Upper lobe of right lung (tissue), 1 donor: ENCODE measurements around the gene ROBO2. TPM values are rescaled to one million over a fixed set of nuclear protein-coding genes. Genes with fewer than 3 reads are reported as not detected.

Experiments used
- ATAC-seq: fragments of 200-7000 bp; cut with Tn5 transposase; one replicate; pipeline ENCODE4 v1.9.1; 2020; ENCODE audit warnings: mild to moderate bottlenecking, moderate library complexity
- DNase-seq: peaks from one replicate; pipeline ENCODE4 v3.0.0-alpha.2; 2020
- H3K27ac ChIP-seq: fragments of 200-600 bp; one replicate; pipeline ENCODE4 v1.8.0; 2022
- H3K27me3 ChIP-seq: fragments of 200-600 bp; one replicate; pipeline ENCODE4 v1.8.0; 2022; ENCODE audit warnings: mild to moderate bottlenecking
- H3K36me3 ChIP-seq: fragments of 200-600 bp; one replicate; pipeline ENCODE4 v1.8.0; 2022
- H3K4me1 ChIP-seq: fragments of 200-600 bp; one replicate; pipeline ENCODE4 v1.8.0; 2022
- H3K4me3 ChIP-seq: fragments of 200-600 bp; one replicate; pipeline ENCODE4 v1.8.0; 2022; ENCODE audit warnings: mild to moderate bottlenecking
- H3K9me3 ChIP-seq: fragments of 200-600 bp; one replicate; pipeline ENCODE4 v1.8.0; 2022
- intact Hi-C: fragments of 100-400 bp; cut with DNase I; formaldehyde crosslinking; loops from one replicate; pipeline ENCODE4 v1.11.0; 2022
- total RNA-seq: library from RNA; stranded (reverse); fragmentation: NEBNext Ultra II Directional; extraction: Animal tissue kit (Norgen Biotek cat#: 25700); gene quantifications from one replicate; pipeline ENCODE4 v1.2.1, GENCODE V29; 2021
- TF ChIP-seq, protein P1 (sequence below): fragments of 200-600 bp; IDR thresholded peaks from one replicate; pipeline ENCODE4 v1.8.0; 2022; ENCODE audit warnings: antibody characterized with exemption
- donor health status: DM: no; HTN: yes; CAD: no; lungs with severe emphysema.

Gene ROBO2
- total RNA-seq, 1 donor from 2014 or later: 27.1 TPM

DNA sequence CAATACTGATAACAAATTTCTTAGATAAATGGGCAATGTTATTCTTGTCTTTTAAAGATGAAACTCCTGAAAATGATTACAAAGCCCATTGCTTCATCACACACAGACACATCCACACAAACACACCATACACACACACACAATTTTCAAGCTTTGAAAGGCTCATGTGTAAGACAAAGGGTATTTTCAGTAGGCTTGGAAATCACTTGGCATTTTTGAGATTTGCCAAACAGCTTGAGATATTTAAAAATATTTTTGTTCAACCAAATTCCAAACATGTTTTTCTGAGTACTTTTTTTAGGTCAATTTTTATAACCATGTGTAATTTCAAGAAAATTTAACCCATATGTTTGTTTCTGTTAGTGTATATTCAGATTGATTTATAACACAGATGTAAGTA is 283.7 kb downstream of the ROBO2 start:
- H3K4me1 ChIP-seq: no peaks in the 10 kb centered on the region
- intact Hi-C loops: no loop called here
- DNase-seq (no peak), ATAC-seq (no peak)
- no peaks in the 10 kb centered on the region for H3K36me3 ChIP-seq
- H3K9me3 ChIP-seq: no peaks in the 10 kb centered on the region
- H3K4me3 ChIP-seq: no peak overlapping the region
- no peaks in the 10 kb centered on the region for H3K27me3 ChIP-seq
- no peak overlapping the region for H3K27ac ChIP-seq
- TF ChIP-seq, protein P1, sequence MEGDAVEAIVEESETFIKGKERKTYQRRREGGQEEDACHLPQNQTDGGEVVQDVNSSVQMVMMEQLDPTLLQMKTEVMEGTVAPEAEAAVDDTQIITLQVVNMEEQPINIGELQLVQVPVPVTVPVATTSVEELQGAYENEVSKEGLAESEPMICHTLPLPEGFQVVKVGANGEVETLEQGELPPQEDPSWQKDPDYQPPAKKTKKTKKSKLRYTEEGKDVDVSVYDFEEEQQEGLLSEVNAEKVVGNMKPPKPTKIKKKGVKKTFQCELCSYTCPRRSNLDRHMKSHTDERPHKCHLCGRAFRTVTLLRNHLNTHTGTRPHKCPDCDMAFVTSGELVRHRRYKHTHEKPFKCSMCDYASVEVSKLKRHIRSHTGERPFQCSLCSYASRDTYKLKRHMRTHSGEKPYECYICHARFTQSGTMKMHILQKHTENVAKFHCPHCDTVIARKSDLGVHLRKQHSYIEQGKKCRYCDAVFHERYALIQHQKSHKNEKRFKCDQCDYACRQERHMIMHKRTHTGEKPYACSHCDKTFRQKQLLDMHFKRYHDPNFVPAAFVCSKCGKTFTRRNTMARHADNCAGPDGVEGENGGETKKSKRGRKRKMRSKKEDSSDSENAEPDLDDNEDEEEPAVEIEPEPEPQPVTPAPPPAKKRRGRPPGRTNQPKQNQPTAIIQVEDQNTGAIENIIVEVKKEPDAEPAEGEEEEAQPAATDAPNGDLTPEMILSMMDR: no peak

DNA sequence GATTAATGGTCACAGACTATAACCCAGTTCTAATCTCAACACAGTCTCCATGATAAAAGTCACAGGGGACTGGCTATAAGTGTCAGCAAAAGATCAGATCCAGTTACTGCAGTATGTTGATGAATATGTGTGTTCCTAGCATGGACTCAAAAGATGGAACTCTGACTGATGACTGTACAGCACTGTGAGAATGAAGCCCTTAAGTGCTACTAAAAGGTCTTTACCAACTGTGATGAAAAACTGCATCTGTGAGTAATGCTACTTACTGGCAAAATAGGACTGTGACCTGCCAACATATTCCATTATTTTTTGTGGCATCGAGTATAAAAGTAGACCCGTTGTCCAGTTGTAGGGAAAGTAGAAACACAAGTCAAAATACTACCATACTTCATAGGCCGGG is 284.2 kb downstream of the ROBO2 start:
- no peak for ATAC-seq
- Histone ChIP-seq H3K4me3 (no peak overlapping the region), H3K4me1 (no peaks in the 10 kb centered on the region), H3K27ac (no peak overlapping the region), H3K27me3 (no peaks in the 10 kb centered on the region), H3K36me3 (no peaks in the 10 kb centered on the region), H3K9me3 (no peaks in the 10 kb centered on the region)
- intact Hi-C loops: no loop called here
- no peak for DNase-seq
- TF ChIP-seq, protein P1: no peak

DNA sequence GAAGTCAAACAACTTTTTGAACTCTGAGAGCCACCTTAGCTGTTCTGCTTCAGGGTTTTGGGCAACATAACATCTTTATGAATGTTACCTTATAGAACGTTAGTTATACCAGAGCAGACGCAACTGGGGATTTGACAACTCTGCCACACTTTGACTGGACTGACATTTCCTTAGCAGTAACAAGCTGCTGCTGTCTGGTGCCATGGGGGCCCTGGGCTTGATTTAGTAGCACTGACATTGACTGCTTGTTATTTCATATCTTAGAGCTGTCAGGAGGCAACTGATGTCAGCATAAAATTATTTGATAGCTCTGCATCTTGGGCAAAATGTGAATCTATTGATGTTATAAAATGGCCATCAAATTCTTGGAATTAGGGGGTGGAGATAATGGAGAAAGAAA is 285.4 kb downstream of the ROBO2 start:
- no peak for DNase-seq
- Histone ChIP-seq H3K4me3 (no peak overlapping the region), H3K27ac (no peak overlapping the region), H3K36me3 (no peaks in the 10 kb centered on the region), H3K4me1 (no peaks in the 10 kb centered on the region), H3K27me3 (no peaks in the 10 kb centered on the region), H3K9me3 (no peaks in the 10 kb centered on the region)
- ATAC-seq: no peak
- intact Hi-C loops: no loop called here
- TF ChIP-seq, protein P1: no peak

DNA sequence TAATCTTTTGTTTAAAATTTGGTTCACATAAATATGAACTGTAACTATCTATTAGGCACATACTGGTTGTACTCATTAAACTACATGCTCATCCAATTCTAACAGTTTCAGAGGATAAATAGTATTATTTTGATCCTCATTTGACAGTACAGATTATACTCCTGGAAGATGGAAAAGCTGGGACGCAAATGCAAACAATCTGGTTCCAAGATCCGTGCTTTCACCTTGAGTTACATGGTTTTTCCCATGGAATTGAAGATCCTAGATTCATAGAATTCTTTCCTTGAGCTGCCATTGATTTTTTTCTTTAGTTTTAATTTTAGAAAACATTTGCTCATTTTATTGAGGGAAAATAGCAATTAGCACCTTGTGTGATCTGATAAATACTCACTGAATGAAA is 285.8 kb downstream of the ROBO2 start:
- Histone ChIP-seq H3K9me3 (no peaks in the 10 kb centered on the region), H3K27ac (no peak overlapping the region), H3K4me1 (no peaks in the 10 kb centered on the region), H3K27me3 (no peaks in the 10 kb centered on the region), H3K36me3 (no peaks in the 10 kb centered on the region), H3K4me3 (no peak overlapping the region)
- TF ChIP-seq, protein P1: no peak
- no peak for ATAC-seq
- no peak for DNase-seq
- intact Hi-C loops: no loop called here

DNA sequence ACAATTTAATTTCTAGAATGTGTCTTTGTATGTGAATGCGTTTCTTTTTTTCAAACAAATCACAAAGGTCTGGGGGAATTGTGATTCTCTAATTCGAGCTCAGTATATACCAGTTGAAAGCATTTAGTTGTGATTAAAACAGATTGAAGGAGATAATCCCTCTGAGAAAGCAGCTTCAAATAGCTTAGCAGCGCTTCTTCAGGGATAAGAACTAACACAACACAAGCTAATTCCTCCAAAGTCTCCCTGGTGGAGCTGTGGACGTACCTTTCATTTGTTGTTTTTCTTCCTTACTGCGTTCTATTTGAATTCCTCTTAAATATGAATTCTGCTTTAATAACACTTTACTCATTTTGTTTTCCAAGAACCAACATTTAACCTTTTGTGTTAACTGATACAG is 286.7 kb downstream of the ROBO2 start:
- no peak for DNase-seq
- no peak overlapping the region for H3K27ac ChIP-seq
- H3K27me3 ChIP-seq: no peaks in the 10 kb centered on the region
- H3K9me3 ChIP-seq: no peaks in the 10 kb centered on the region
- H3K36me3 ChIP-seq: no peaks in the 10 kb centered on the region
- H3K4me3 ChIP-seq: no peak overlapping the region
- intact Hi-C loops: no loop called here
- no peaks in the 10 kb centered on the region for H3K4me1 ChIP-seq
- ATAC-seq: no peak
- TF ChIP-seq, protein P1: no peak

DNA sequence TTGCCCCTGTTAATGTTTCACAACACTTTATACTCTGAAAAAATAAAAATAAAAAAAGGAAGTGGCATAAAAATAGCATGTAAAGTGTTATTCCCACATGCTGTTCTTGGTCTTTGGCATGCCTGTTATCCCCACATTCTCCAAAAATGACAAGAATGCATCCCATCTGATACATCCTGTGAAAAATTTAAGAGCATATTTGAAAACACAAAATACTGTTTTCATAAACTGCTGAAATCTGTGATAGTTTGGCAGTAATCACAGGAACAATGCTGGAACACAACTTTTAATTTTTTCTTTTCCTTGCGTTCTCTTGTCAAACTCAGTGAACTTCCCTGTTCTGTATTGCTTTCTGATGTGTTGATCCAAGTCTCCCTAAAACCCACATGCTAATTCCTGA is 288.8 kb downstream of the ROBO2 start:
- no peak overlapping the region for H3K27ac ChIP-seq
- TF ChIP-seq, protein P1: no peak
- no peak for ATAC-seq
- DNase-seq: no peak
- no peaks in the 10 kb centered on the region for H3K9me3 ChIP-seq
- H3K27me3 ChIP-seq: no peaks in the 10 kb centered on the region
- H3K4me1 ChIP-seq: no peaks in the 10 kb centered on the region
- intact Hi-C loops: no loop called here
- no peak overlapping the region for H3K4me3 ChIP-seq
- no peaks in the 10 kb centered on the region for H3K36me3 ChIP-seq
